ENCODE data around the gene DROSHA.

GRCh38 chr5:31449174-31449573 lies 82.7 kb downstream of the DROSHA start:
- TF ChIP-seq, protein P1, sequence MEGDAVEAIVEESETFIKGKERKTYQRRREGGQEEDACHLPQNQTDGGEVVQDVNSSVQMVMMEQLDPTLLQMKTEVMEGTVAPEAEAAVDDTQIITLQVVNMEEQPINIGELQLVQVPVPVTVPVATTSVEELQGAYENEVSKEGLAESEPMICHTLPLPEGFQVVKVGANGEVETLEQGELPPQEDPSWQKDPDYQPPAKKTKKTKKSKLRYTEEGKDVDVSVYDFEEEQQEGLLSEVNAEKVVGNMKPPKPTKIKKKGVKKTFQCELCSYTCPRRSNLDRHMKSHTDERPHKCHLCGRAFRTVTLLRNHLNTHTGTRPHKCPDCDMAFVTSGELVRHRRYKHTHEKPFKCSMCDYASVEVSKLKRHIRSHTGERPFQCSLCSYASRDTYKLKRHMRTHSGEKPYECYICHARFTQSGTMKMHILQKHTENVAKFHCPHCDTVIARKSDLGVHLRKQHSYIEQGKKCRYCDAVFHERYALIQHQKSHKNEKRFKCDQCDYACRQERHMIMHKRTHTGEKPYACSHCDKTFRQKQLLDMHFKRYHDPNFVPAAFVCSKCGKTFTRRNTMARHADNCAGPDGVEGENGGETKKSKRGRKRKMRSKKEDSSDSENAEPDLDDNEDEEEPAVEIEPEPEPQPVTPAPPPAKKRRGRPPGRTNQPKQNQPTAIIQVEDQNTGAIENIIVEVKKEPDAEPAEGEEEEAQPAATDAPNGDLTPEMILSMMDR (conservative IDR thresholded peaks at IDR 0.05 in 1 of 2, IDR thresholded peaks at IDR 0.05 in 1 of 2; ENCODE audit: extremely low read depth in 1 of 2, insufficient read depth in 1 of 2, low read depth in 1 of 2, low read length in 2 of 2) = no peak
- no peak for TF ChIP-seq EZH2 (IDR thresholded peaks at IDR 0.05; ENCODE audit: borderline replicate concordance, low read length)
